Duodenal mucosa (tissue), 2 donors: ENCODE data around the gene OR6Y1.

Experiments used
- H3K27ac ChIP-seq: one replicate; pipeline ENCODE4 v1.7.0; 2013; ENCODE audit warnings: low read depth, low read length
- H3K27me3 ChIP-seq, 2 donors: one replicate each; pipeline ENCODE4 v1.7.0; 2013; ENCODE audit warnings: low read length in 2 of 2, control low read depth in 1 of 2; ENCODE audit not compliant: insufficient read depth in 2 of 2, control insufficient read depth in 1 of 2
- H3K36me3 ChIP-seq, 2 donors: one replicate each; pipeline ENCODE4 v1.7.0; 2013; ENCODE audit warnings: low read length in 2 of 2, control low read depth in 1 of 2; ENCODE audit not compliant: insufficient read depth in 2 of 2, control insufficient read depth in 1 of 2
- H3K4me1 ChIP-seq, 2 donors: one replicate each; pipeline ENCODE4 v1.7.0; 2013; ENCODE audit warnings: low read length in 2 of 2, control low read depth in 1 of 2; ENCODE audit not compliant: insufficient read depth in 2 of 2, control insufficient read depth in 1 of 2
- H3K4me3 ChIP-seq, 2 donors: one replicate each; pipeline ENCODE4 v1.7.0; 2013; ENCODE audit warnings: low read length in 2 of 2, low read depth in 1 of 2
- H3K9ac ChIP-seq, 2 donors: one replicate each; pipeline ENCODE4 v1.7.0; 2013; ENCODE audit warnings: low read length in 2 of 2, low read depth in 1 of 2
- H3K9me3 ChIP-seq, 2 donors: one replicate each; pipeline ENCODE4 v1.7.0; 2013; ENCODE audit warnings: low read length in 2 of 2, control low read depth in 1 of 2; ENCODE audit not compliant: control insufficient read depth in 1 of 2

Gene OR6Y1

DNA sequence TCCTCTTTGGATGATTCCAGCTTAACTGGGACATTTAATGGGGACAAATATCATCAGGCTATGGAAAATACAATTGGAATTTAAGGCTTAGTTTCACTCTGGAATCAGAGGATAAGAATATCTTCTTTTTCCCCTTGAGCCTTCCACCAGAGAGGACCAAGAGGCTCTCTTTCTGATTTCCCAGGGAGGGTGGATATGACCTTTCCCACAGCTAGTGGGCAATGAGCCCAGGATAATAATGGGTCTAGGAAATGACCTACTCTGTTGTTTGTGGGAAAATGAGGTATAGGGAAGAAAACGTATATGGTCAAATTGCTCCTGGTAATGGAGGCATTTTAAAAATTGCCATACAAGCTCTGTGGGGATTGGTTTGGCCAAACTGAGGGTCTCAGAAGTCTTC lies 1.9 kb downstream of the OR6Y1 start:
- Histone ChIP-seq H3K4me1 (no peaks in the 10 kb centered on the region), H3K27me3 (no peaks in the 10 kb centered on the region), H3K36me3 (no peaks in the 10 kb centered on the region), H3K4me3 (no peak overlapping the region), H3K27ac (no peak overlapping the region), H3K9me3 (no peaks in the 10 kb centered on the region), H3K9ac (no peak overlapping the region)

DNA sequence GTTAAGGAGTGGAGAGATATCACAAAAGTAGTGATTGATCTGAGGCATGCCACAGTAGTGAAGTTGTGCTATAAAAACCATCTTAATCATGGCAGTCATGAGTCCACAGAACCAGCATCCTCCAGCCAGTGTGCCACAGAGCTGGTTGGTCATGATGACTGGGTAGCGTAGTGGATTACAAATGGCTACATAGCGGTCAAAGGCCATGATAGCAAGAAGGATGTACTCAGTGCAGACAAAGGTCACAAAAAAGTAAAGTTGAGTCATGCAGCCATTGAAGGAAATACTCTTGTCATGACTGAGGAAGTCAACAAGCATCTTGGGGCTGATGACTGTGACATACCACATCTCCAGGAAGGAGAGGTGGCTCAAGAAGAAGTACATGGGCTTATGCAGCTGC lies 6.7 kb downstream of the OR6Y1 start:
- H3K27me3 ChIP-seq = no peaks in the 10 kb centered on the region
- H3K27ac ChIP-seq = no peak overlapping the region
- H3K9ac ChIP-seq = no peak overlapping the region
- no peaks in the 10 kb centered on the region for H3K9me3 ChIP-seq
- H3K4me3 ChIP-seq = no peak overlapping the region
- no peaks in the 10 kb centered on the region for H3K36me3 ChIP-seq
- no peaks in the 10 kb centered on the region for H3K4me1 ChIP-seq

DNA sequence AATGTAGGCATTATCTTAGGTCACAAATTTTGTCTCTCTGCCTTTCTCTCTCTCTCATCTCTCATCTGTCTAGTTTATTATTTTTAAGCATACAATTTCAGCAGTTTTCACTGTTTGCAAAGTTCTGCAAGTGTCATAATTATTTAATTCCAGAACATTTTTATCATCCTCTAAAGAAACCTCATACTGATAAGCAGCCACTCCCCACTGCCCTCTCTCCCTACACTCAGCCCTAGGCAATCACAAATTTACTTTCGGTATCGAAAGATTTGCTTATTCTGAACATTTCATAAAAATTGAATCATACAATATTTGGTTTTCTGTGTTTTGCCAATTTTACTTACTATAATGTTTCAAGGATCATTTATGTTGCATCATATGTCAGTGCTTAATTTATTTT lies 16.6 kb downstream of the OR6Y1 start:
- no peaks in the 10 kb centered on the region for H3K9me3 ChIP-seq
- no peak overlapping the region for H3K9ac ChIP-seq
- H3K27me3 ChIP-seq = no peaks in the 10 kb centered on the region
- H3K4me1 ChIP-seq = no peaks in the 10 kb centered on the region
- no peaks in the 10 kb centered on the region for H3K36me3 ChIP-seq
- H3K27ac ChIP-seq = no peak overlapping the region
- no peak overlapping the region for H3K4me3 ChIP-seq

DNA sequence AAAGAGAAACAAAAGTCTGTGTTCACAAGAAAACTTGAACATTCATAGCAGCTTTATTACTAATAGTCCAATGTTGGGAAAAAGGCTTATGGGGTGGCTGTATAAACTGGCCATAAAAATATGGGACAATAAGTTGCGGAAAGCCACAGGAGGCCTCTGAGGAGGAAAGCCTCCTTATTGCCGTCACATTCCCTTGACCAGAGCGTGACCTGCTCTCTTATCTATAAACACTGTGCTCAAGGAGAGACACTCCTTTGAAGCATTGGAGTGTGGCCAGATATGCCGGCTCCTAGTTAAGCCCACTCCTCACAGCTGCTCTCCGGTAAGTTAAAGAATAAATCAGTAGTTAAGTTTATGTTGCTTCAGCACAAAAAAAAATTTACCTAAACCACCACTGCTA lies 19.7 kb downstream of the OR6Y1 start:
- H3K27ac ChIP-seq = no peak overlapping the region
- no peaks in the 10 kb centered on the region for H3K36me3 ChIP-seq

DNA sequence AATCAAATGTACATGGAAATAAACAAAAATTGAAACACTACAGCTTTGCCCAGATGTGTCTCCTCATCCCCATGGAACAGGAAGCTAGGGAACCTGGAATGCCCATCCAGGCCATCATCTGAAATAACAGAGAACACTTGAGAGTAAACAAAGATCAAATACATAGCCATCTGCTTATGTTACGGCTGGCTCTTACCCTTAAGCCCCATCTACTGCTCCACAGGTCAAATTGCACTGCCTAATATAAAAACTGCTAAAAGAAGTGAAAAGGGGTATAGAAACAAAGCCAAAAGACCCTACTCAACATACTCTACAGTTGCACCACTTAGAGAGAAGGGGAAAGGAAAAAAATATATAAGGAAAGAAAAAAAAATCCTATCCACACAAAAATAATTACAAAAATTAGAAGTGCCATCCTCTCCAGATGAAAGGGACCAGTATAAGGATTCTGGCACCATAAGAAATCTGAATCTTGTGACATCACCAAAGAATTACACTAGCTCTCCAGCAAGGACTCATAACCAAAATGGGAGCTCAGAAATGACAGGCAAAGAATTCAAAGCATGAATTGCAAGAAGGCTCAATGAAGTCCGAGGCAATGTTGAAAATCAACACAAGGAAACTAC lies 26.9 kb downstream of the OR6Y1 start:
- Histone ChIP-seq H3K9me3 (no peaks in the 10 kb centered on the region), H3K27ac (no peak overlapping the region), H3K36me3 (no peaks in the 10 kb centered on the region), H3K27me3 (no peaks in the 10 kb centered on the region), H3K4me3 (no peak overlapping the region), H3K4me1 (no peaks in the 10 kb centered on the region), H3K9ac (no peak overlapping the region)

More for the DNA sequence above, 19.7 kb downstream of the OR6Y1 start:
- H3K9ac ChIP-seq = no peak overlapping the region
- no peak overlapping the region for H3K4me3 ChIP-seq
- H3K27me3 ChIP-seq = no peaks in the 10 kb centered on the region
- no peaks in the 10 kb centered on the region for H3K4me1 ChIP-seq
- no peaks in the 10 kb centered on the region for H3K9me3 ChIP-seq

DNA sequence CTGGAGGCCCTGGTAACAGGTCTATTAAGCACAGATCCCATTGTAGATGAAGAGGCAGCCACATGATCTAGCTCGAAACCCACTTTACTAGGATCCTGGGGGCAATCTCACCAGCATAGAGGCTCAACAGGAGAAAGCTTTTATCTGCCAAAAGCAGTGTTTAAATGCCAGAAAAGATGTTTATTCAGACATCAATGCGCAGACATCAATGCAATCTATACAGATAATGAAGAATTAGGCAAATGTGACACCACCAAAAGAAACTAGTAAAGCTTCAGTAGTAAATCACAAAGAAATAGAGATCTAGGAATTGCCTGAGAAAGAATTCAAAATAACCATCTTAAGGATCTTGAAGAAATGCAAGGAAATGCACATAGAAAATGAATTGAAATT lies 32.5 kb downstream of the OR6Y1 start:
- Histone ChIP-seq H3K36me3 (no peaks in the 10 kb centered on the region), H3K4me1 (no peaks in the 10 kb centered on the region), H3K9ac (no peak overlapping the region), H3K9me3 (no peaks in the 10 kb centered on the region), H3K27me3 (no peaks in the 10 kb centered on the region), H3K4me3 (no peak overlapping the region), H3K27ac (no peak overlapping the region)

DNA sequence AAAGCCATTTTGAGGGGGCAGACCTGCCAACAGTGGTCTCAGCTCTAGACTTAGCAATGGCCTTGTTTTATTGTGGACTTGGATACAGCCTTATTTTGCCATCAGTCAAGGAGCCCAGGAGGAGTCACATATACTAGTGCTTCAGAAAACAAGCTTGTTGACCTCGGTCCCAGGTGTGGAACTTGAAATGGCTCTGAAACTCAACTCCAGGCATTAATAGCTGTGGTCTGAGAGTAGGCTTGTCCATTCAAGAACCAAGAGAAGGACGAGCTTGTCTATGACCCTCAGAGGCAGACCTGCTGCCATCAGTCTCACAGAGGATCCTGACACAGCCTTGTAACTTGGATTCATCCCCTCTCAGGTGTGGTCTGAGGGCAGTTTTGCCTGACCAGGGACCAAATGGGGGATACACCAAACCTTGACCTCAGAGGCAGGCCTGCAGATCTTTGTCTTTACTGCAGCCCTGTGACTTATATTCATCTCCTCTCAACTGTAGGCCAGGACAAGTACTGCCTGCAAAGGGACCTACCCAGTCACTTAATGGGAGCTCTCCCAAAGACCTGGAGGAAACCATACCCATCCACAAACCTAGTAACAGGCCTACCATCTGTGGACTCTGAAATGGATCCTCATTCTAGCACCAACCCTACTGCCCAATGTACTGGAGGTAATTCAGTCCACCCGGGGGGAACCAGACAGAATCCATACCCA lies 33.1 kb downstream of the OR6Y1 start:
- H3K36me3 ChIP-seq = no peaks in the 10 kb centered on the region
- H3K27me3 ChIP-seq = no peaks in the 10 kb centered on the region
- no peak overlapping the region for H3K4me3 ChIP-seq

DNA sequence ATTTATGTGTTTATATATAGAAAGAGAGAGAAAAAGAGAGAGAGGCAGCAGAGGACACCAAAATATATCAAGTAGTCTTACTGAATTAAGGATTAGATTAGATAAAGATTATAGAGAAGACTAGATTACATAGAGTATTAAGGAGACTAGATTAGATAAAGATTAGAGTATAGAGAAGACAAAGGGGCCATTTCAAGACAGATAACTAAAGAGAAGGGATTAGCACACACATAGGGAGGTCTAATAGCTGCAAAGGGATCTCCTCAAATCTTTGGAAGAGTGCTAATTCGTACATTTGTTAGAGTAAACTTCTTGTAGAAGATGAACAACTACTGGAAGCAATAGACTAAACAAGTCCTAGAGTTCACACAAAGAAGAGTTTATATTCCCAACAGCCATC lies 34.2 kb downstream of the OR6Y1 start:
- no peak overlapping the region for H3K4me3 ChIP-seq
- H3K4me1 ChIP-seq = no peaks in the 10 kb centered on the region
- H3K9ac ChIP-seq = no peak overlapping the region
- H3K27me3 ChIP-seq = peaks cover 0 to 3% of the 10 kb centered on the region in 2 donors
- no peaks in the 10 kb centered on the region for H3K36me3 ChIP-seq
- no peaks in the 10 kb centered on the region for H3K9me3 ChIP-seq
- H3K27ac ChIP-seq = no peak overlapping the region

More for the DNA sequence above, 33.1 kb downstream of the OR6Y1 start:
- Histone ChIP-seq H3K4me1 (no peaks in the 10 kb centered on the region), H3K9me3 (no peaks in the 10 kb centered on the region), H3K9ac (no peak overlapping the region), H3K27ac (no peak overlapping the region)

DNA sequence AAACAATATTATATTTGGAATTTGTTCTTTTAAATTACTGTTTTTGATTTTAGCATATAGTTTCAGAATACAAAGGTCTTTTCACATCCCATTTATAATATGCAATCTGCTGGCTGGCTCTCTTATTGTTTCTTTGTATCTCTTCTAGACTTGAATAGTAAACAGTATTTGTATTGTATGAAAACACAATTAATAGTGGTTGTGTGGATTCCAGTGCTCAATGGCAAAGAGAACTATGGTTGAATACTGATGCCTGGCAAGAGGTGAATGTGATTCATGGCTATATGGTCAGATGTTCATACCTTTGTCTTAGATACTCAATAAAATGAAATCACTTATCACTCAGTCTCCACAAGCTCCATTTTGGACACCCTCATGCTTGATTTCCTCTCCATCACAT lies 37.2 kb downstream of the OR6Y1 start:
- peaks cover 0 to 3% of the 10 kb centered on the region in 2 donors for H3K27me3 ChIP-seq
- no peak overlapping the region for H3K4me3 ChIP-seq
- H3K4me1 ChIP-seq = no peaks in the 10 kb centered on the region
- H3K36me3 ChIP-seq = no peaks in the 10 kb centered on the region
- H3K27ac ChIP-seq = no peak overlapping the region
- no peaks in the 10 kb centered on the region for H3K9me3 ChIP-seq
- no peak overlapping the region for H3K9ac ChIP-seq

DNA sequence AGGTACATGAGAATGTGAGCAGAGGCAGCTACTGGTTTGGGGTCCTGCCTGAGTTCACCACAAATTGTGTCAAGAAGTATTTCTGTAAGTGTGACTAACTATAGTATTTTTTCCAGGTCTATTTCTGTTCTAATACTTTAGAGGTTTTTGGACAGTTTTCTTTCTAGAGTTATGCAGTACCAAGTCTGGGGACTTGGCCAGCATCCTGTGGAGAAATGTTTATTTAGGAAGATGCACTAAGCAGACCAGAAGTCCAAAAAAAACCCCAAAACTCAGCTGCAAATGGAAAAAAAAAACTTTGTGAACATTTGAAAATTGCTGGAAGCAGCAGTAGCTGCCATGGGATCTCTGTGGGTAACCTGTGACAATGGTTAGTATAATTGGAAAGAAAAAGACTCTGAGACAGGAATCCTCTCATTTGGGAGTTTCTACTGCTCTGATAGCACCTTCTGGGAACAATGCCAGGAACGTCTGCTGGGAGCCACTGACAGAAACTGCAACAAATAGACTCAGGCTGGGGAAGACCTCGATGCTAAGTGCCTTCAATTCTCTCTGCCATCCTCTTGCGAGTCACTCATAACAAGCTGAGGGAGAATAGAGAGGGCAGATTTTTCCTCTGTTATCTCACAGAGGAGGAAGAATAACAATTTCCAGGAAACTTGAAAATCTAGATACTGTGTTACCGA lies 44.6 kb downstream of the OR6Y1 start:
- no peak overlapping the region for H3K9ac ChIP-seq
- no peaks in the 10 kb centered on the region for H3K4me1 ChIP-seq
- no peak overlapping the region for H3K4me3 ChIP-seq
- no peaks in the 10 kb centered on the region for H3K36me3 ChIP-seq
- H3K27ac ChIP-seq = no peak overlapping the region
- H3K27me3 ChIP-seq = no peaks in the 10 kb centered on the region
- no peaks in the 10 kb centered on the region for H3K9me3 ChIP-seq
